HUES64 (cell line): Measurements from ENCODE around the gene WDHD1.

Experiments
- H3K27ac ChIP-seq: 2 replicates; pipeline ENCODE4 v1.7.0; 2013; ENCODE audit warnings: low read depth, low read length, inconsistent platforms
- H3K27me3 ChIP-seq: 2 replicates; pipeline ENCODE4 v1.6.1; 2013; ENCODE audit warnings: mild to moderate bottlenecking, low read length; ENCODE audit not compliant: insufficient read depth
- H3K36me3 ChIP-seq: 2 replicates; pipeline ENCODE4 v1.6.1; 2013; ENCODE audit warnings: mild to moderate bottlenecking, low read length; ENCODE audit not compliant: insufficient read depth
- H3K4me1 ChIP-seq: 2 replicates; pipeline ENCODE4 v1.6.1; 2013; ENCODE audit warnings: mild to moderate bottlenecking, low read length, moderate library complexity; ENCODE audit not compliant: insufficient read depth
- H3K4me3 ChIP-seq: 2 replicates; pipeline ENCODE4 v1.5.1; 2013; ENCODE audit warnings: mild to moderate bottlenecking, low read length, moderate library complexity
- H3K9ac ChIP-seq: 2 replicates; pipeline ENCODE4 v1.6.1; 2013; ENCODE audit warnings: mild to moderate bottlenecking, low read depth, low read length
- H3K9me3 ChIP-seq: 2 replicates; pipeline ENCODE4 v1.6.1; 2013; ENCODE audit warnings: low read depth, low read length; ENCODE audit not compliant: insufficient read depth
- WGBS: fragments of 150-250, 120-280 bp; methylation state at CpG from one replicate; pipeline ENCODE4 v1.1.7; 2013; ENCODE audit warnings: missing lambda C conversion rate; 5-methylcytosine and 5-hydroxymethylcytosine counted together

The WDHD1 gene

DNA sequence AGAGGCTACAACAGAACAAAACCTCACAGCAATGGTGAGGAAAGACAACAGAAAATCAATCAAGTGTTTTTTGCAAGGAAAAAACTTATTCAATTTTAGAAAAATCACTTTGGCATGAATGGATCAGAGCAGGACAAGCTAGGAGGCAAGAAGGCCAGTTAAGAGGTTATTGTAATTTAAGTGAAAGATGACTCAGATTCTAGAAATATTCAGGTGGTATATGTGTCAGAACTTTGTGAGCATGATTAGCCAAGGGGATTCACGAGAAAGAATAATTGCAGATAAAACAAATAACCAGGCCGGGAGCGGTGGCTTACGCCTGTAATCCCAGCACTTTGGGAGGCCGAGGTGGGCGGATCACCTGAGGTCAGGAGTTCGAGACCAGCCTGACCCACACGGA is 137.0 kb downstream of the WDHD1 start:
- no peaks in the 10 kb centered on the region for H3K9me3 ChIP-seq
- no peak overlapping the region for H3K27ac ChIP-seq
- H3K36me3 ChIP-seq = no peaks in the 10 kb centered on the region
- no peaks in the 10 kb centered on the region for H3K27me3 ChIP-seq
- WGBS = 95% methylated on average over 8 of the region's 8 CpGs
- H3K4me1 ChIP-seq = peaks cover 13% of the 10 kb centered on the region
- no peak overlapping the region for H3K9ac ChIP-seq
- no peak overlapping the region for H3K4me3 ChIP-seq
